ENCODE measurements around the gene ZNF787.
"Not testable (repeated sequence)": the region's sequence is repeated elsewhere in the genome, so short reads cannot be mapped to it uniquely, and the experiment has no call there.

The ZNF787 gene

DNA sequence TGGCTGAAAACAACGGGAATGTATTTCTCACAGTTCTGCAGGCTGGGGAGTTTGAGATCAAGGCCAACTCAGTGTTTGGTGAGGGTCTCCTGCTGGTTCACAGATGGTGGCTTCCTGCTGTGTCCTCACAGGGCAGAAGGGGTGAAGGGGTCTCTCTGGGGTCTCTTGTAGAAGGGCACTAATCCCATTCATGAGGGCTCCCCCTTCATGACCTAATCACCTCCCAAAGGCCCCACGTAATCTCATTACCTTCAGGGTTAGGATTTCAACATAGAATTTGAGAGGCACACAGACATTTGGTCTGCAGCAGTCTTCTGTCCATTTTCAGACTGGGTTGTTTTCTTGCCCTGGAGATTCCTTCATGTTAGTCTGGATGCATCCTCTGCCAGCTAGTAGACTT is 31.5 kb upstream of the ZNF787 start:
- ChIA-PET POLR2A (no interaction called here), CTCF (no interaction called here)
- DNase-seq (ENCODE audit: extremely low spot score) = no peak
- TF ChIP-seq FOXA1 (IDR thresholded peaks at IDR 0.05) (no peak), CTBP1 (IDR thresholded peaks at IDR 0.05; ENCODE audit: borderline replicate concordance) (no peak), HDGF (IDR thresholded peaks at IDR 0.05; ENCODE audit: borderline replicate concordance) (no peak), FOXK2 (IDR thresholded peaks at IDR 0.05) (no peak), TARDBP (IDR thresholded peaks at IDR 0.05) (no peak), ARNT (IDR thresholded peaks at IDR 0.05) (no peak), ZNF384 (IDR thresholded peaks at IDR 0.05) (no peak), SUZ12 (IDR thresholded peaks at IDR 0.05) (no peak), BHLHE40 (IDR thresholded peaks at IDR 0.05; ENCODE audit: borderline replicate concordance) (no peak), LEF1 (IDR thresholded peaks at IDR 0.05; ENCODE audit: borderline replicate concordance) (no peak), SP1 (IDR thresholded peaks at IDR 0.05) (no peak), L3MBTL2 (conservative IDR thresholded peaks at IDR 0.05) (no peak), NFRKB (IDR thresholded peaks at IDR 0.05) (no peak), FOXM1 (IDR thresholded peaks at IDR 0.05; ENCODE audit: borderline replicate concordance) (no peak), ELF4 (IDR thresholded peaks at IDR 0.05) (no peak)
- TF ChIP-seq, protein P1, sequence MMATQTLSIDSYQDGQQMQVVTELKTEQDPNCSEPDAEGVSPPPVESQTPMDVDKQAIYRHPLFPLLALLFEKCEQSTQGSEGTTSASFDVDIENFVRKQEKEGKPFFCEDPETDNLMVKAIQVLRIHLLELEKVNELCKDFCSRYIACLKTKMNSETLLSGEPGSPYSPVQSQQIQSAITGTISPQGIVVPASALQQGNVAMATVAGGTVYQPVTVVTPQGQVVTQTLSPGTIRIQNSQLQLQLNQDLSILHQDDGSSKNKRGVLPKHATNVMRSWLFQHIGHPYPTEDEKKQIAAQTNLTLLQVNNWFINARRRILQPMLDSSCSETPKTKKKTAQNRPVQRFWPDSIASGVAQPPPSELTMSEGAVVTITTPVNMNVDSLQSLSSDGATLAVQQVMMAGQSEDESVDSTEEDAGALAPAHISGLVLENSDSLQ (IDR thresholded peaks at IDR 0.05) = no peak

- POLR2A ChIA-PET = no interaction called here
- CTCF ChIA-PET = no interaction called here
- TF ChIP-seq HDGF (IDR thresholded peaks at IDR 0.05; ENCODE audit: borderline replicate concordance) (no peak), LEF1 (IDR thresholded peaks at IDR 0.05; ENCODE audit: borderline replicate concordance) (no peak), L3MBTL2 (conservative IDR thresholded peaks at IDR 0.05) (no peak), ELF4 (IDR thresholded peaks at IDR 0.05) (no peak), ZNF384 (IDR thresholded peaks at IDR 0.05) (no peak), SUZ12 (IDR thresholded peaks at IDR 0.05) (no peak), FOXK2 (IDR thresholded peaks at IDR 0.05) (no peak), FOXA1 (IDR thresholded peaks at IDR 0.05) (no peak), CTBP1 (IDR thresholded peaks at IDR 0.05; ENCODE audit: borderline replicate concordance) (no peak), TARDBP (IDR thresholded peaks at IDR 0.05) (no peak), SP1 (IDR thresholded peaks at IDR 0.05) (no peak)
- no peak for DNase-seq (ENCODE audit: extremely low spot score)
Observed at GRCh38 chr19:56150358-56150757, 29.3 kb upstream of the ZNF787 start.

DNA sequence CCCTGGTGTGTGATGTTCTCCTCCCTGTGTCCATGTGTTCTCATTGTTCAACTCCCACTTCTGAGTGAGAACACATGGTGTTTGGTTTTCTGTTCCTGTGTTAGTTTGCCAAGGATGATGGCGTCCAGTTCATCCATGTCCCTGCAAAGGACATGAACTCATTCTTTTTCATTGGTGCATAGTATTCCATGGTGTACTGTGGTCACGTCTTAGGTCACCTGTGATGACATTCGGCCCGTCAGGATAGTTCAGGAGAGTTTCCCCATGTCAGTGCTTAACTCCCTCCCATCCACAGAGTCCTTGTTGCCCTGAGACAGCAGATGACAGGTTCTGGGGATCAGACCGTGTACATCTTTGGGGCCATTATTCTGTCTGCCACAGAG is 28.6 kb upstream of the ZNF787 start:
- TF ChIP-seq BHLHE40 (IDR thresholded peaks at IDR 0.05; ENCODE audit: borderline replicate concordance) (no peak), LEF1 (IDR thresholded peaks at IDR 0.05; ENCODE audit: borderline replicate concordance) (no peak)
- ChIA-PET POLR2A (no interaction called here), CTCF (no interaction called here)
- DNase-seq (ENCODE audit: extremely low spot score) = no peak

DNA sequence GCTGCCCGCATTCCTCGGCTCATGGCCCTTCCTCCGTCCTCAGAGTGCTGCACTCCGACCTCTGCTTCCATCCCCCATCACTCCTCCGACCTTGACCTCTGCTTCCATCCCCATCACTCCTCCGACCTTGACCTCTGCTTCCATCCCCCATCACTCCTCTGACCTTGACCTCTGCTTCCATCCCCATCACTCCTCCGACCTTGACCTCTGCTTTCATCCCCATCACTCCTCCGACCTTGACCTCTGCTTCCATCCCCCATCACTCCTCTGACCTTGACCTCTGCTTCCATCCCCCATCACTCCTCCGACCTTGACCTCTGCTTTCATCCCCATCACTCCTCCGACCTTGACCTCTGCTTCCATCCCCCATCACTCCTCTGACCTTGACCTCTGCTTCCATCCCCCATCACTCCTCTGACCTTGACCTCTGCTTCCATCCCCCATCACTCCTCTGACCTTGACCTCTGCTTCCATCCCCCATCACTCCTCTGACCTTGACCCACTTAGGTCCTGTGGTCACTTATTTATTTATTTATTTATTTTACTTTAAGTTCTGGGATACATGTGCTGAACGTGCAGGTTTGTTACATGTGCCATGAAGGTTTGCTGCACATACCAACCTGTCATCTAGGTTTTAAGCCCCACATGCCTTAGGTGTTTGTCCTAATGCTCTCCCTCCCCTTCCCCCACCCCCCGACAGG is 28.0 kb upstream of the ZNF787 start:
- CTCF ChIA-PET; POLR2A ChIA-PET; DNase-seq (ENCODE audit: extremely low spot score): not testable (repeated sequence)

DNA sequence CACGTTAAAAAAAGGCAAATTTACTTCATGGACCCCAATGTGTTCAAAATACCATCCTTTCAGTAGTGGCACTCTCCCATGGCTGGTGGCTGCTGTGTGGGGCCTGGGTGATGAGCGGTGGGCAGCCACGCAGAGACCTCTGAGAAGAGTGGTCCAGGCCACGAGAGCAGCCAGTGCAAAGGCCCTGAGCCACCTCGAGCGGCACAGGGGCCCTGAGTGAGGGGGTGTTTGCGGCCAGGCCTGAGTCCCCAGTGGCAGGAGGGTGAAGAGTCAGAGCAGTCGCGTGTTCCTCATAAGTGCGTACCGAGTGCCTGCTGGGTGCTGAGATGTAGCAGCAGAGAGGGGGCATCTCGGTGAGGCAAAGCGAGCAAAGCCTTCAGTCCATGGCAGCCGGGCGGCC is 27.0 kb upstream of the ZNF787 start:
- ChIA-PET CTCF (no interaction called here), POLR2A (no interaction called here)
- DNase-seq (ENCODE audit: extremely low spot score) = no peak
- TF ChIP-seq ELF4 (IDR thresholded peaks at IDR 0.05) = no peak
- TF ChIP-seq, protein P1 (IDR thresholded peaks at IDR 0.05) = no peak
- no peak for TF ChIP-seq ZNF384 (IDR thresholded peaks at IDR 0.05)
- no peak for TF ChIP-seq FOXK2 (IDR thresholded peaks at IDR 0.05)
- no peak for TF ChIP-seq SUZ12 (IDR thresholded peaks at IDR 0.05)
- TF ChIP-seq TARDBP (IDR thresholded peaks at IDR 0.05) = no peak
- no peak for TF ChIP-seq HDGF (IDR thresholded peaks at IDR 0.05; ENCODE audit: borderline replicate concordance)
- TF ChIP-seq ARNT (IDR thresholded peaks at IDR 0.05) = no peak
- TF ChIP-seq L3MBTL2 (conservative IDR thresholded peaks at IDR 0.05) = no peak
- TF ChIP-seq NFRKB (IDR thresholded peaks at IDR 0.05) = no peak
- TF ChIP-seq BHLHE40 (IDR thresholded peaks at IDR 0.05; ENCODE audit: borderline replicate concordance) = no peak

GRCh38 chr19:56147307-56147706 is 26.2 kb upstream of the ZNF787 start:
- TF ChIP-seq ZNF384 (IDR thresholded peaks at IDR 0.05) (no peak), SP1 (IDR thresholded peaks at IDR 0.05) (no peak), FOXA1 (IDR thresholded peaks at IDR 0.05) (no peak), BHLHE40 (IDR thresholded peaks at IDR 0.05; ENCODE audit: borderline replicate concordance) (no peak), LEF1 (IDR thresholded peaks at IDR 0.05; ENCODE audit: borderline replicate concordance) (no peak), FOXK2 (IDR thresholded peaks at IDR 0.05) (no peak), CTBP1 (IDR thresholded peaks at IDR 0.05; ENCODE audit: borderline replicate concordance) (no peak), L3MBTL2 (conservative IDR thresholded peaks at IDR 0.05) (no peak), FOXM1 (IDR thresholded peaks at IDR 0.05; ENCODE audit: borderline replicate concordance) (no peak), ELF4 (IDR thresholded peaks at IDR 0.05) (no peak), NFRKB (IDR thresholded peaks at IDR 0.05) (no peak), ARNT (IDR thresholded peaks at IDR 0.05) (no peak), HDGF (IDR thresholded peaks at IDR 0.05; ENCODE audit: borderline replicate concordance) (no peak), TARDBP (IDR thresholded peaks at IDR 0.05) (no peak)
- TF ChIP-seq, protein P1 (IDR thresholded peaks at IDR 0.05) = no peak
- DNase-seq (ENCODE audit: extremely low spot score) = no peak
- CTCF ChIA-PET = no interaction called here
- POLR2A ChIA-PET = no interaction called here

DNA sequence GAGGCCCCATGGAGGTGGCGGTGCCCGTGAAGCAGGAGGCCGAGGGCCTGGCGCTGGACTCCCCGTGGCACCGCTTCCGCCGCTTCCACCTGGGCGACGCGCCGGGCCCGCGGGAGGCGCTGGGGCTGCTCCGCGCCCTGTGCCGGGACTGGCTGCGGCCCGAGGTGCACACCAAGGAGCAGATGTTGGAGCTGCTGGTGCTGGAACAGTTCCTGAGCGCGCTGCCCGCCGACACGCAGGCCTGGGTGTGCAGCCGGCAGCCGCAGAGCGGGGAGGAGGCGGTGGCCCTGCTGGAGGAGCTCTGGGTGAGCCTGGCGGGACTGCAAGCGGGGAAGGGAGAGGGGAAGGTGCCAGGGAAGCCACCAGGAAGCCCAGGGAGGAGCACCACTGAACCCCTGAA is 25.8 kb upstream of the ZNF787 start:
- POLR2A ChIA-PET = no interaction called here
- no peak for DNase-seq (ENCODE audit: extremely low spot score)
- CTCF ChIA-PET = no interaction called here
- TF ChIP-seq SUZ12 (IDR thresholded peaks at IDR 0.05) (no peak), NFRKB (IDR thresholded peaks at IDR 0.05) (no peak), TARDBP (IDR thresholded peaks at IDR 0.05) (no peak), CTBP1 (IDR thresholded peaks at IDR 0.05; ENCODE audit: borderline replicate concordance) (no peak), HDGF (IDR thresholded peaks at IDR 0.05; ENCODE audit: borderline replicate concordance) (no peak)
